HL-60 (cell line): ENCODE data around the gene SLC34A2.

Experiments
- DNase-seq, 2 experiments: peaks; one replicate each; pipeline ENCODE4 v3.0.0-alpha.2; 2010 to 2020; ENCODE audit warnings: low read depth in 1 of 2, low spot score in 1 of 2
- H3K27ac ChIP-seq: fragments of 250-450 bp; sonication (Bioruptor Pico); replicated peaks from 2 replicates; pipeline ENCODE4 v1.5.1; 2020; ENCODE audit warnings: mild to moderate bottlenecking, moderate library complexity
- H3K27me3 ChIP-seq: fragments of 250-450 bp; sonication (Bioruptor Pico); 2 replicates; pipeline ENCODE4 v1.5.1; 2021; ENCODE audit warnings: mild to moderate bottlenecking, moderate library complexity; ENCODE audit not compliant: insufficient read depth, poor library complexity, severe bottlenecking
- H3K4me3 ChIP-seq: replicated peaks from 2 replicates; pipeline ENCODE4 v1.5.1; 2011; ENCODE audit warnings: mild to moderate bottlenecking, control low read depth, low read length; ENCODE audit not compliant: insufficient read depth
- CTCF ChIP-seq: IDR thresholded peaks from one replicate; pipeline ENCODE4 v1.5.1; 2011; ENCODE audit warnings: low read length, control low read depth, inconsistent platforms; ENCODE audit not compliant: insufficient read depth
- GABPA ChIP-seq: IDR thresholded peaks from 2 replicates; pipeline ENCODE4 v1.6.1; 2012; ENCODE audit warnings: low read depth
- POLR2AphosphoS5 ChIP-seq: IDR thresholded peaks from 2 replicates; pipeline ENCODE4 v1.6.1; 2012; ENCODE audit warnings: low read depth
- REST ChIP-seq: IDR thresholded peaks from 2 replicates; pipeline ENCODE4 v1.6.1; 2012; ENCODE audit warnings: low read depth; ENCODE audit not compliant: insufficient replicate concordance
- SPI1 ChIP-seq: IDR thresholded peaks from 2 replicates; pipeline ENCODE4 v1.6.1; 2012; ENCODE audit warnings: low read depth, mild to moderate bottlenecking, borderline replicate concordance

The SLC34A2 gene

GRCh38 chr4:25697516-25697915 lies 41.9 kb downstream of the SLC34A2 start:
- H3K27me3 ChIP-seq, result no peaks in the 10 kb centered on the region
- H3K4me3 ChIP-seq, result no peak overlapping the region
- H3K27ac ChIP-seq, result no peak overlapping the region
- no peak for DNase-seq
- TF ChIP-seq CTCF (no peak), SPI1 (no peak), REST (no peak), GABPA (no peak), POLR2AphosphoS5 (no peak)

- no peak overlapping the region for H3K4me3 ChIP-seq
- no peak overlapping the region for H3K27ac ChIP-seq
- no peak for DNase-seq
- no peak for TF ChIP-seq CTCF
- no peak for TF ChIP-seq SPI1
- no peak for TF ChIP-seq REST
- TF ChIP-seq POLR2AphosphoS5, result no peak
- TF ChIP-seq GABPA, result no peak
- H3K27me3 ChIP-seq, result no peaks in the 10 kb centered on the region
These were observed 45.0 kb downstream of the SLC34A2 start for GRCh38 chr4:25700661-25701060.

GRCh38 chr4:25702848-25703247 lies 47.2 kb downstream of the SLC34A2 start:
- TF ChIP-seq CTCF (no peak), GABPA (no peak), REST (no peak), SPI1 (no peak), POLR2AphosphoS5 (no peak)
- H3K4me3 ChIP-seq, result no peak overlapping the region
- DNase-seq, result no peak
- H3K27ac ChIP-seq, result no peak overlapping the region
- H3K27me3 ChIP-seq, result no peaks in the 10 kb centered on the region
